Activated CD8-positive, alpha-beta T cell treated with anti-CD3 and anti-CD28 coated beads, Interleukin-2, amount 10 ng/mL, durations not matched to agents 7 days and 5 days (primary cell): ENCODE data around the gene MACROD2. TPM values are rescaled to one million over a fixed set of nuclear protein-coding genes. Genes with fewer than 3 reads are reported as not detected.

ENCODE experiments used
- ATAC-seq: fragments of 150-1000 bp; cut with Tn5 transposase; one replicate; pipeline ENCODE4 v1.10.0; 2021; ENCODE audit warnings: moderate library complexity
- CTCF ChIA-PET: fragments of 350-600 bp; sonication (Branson Sonifier 250); formaldehyde crosslinking; loops from one replicate; lab custom pipeline; 2021; ENCODE audit warnings: antibody characterized with exemption; lab: Charles Lee
- POLR2A ChIA-PET: fragments of 350-600 bp; sonication (Branson Sonifier 250); formaldehyde crosslinking; loops from one replicate; lab custom pipeline; 2021; ENCODE audit warnings: antibody characterized with exemption; lab: Charles Lee
- DNase-seq: peaks from one replicate; pipeline ENCODE4 v3.0.0-alpha.2; 2020
- H3K27ac Mint-ChIP-seq: one replicate; pipeline ENCODE4 v1.8.0; 2021; ENCODE audit warnings: mild to moderate bottlenecking, mixed read lengths
- H3K27me3 Mint-ChIP-seq: one replicate; pipeline ENCODE4 v1.8.0; 2021; ENCODE audit warnings: low read depth, mixed read lengths
- H3K36me3 Mint-ChIP-seq: one replicate; pipeline ENCODE4 v1.8.0; 2021; ENCODE audit warnings: low read depth, mixed read lengths
- H3K4me1 Mint-ChIP-seq: one replicate; pipeline ENCODE4 v1.8.0; 2021; ENCODE audit warnings: low read depth, mixed read lengths
- H3K4me3 Mint-ChIP-seq: one replicate; pipeline ENCODE4 v1.8.0; 2021; ENCODE audit warnings: mild to moderate bottlenecking, mixed read lengths
- H3K9me3 Mint-ChIP-seq: one replicate; pipeline ENCODE4 v1.8.0; 2022; ENCODE audit warnings: mixed read lengths; ENCODE audit not compliant: insufficient read depth
- total RNA-seq, 2 experiments: library from RNA; stranded (reverse); gene quantifications; one replicate each; pipeline ENCODE4 v1.2.3, GENCODE V29; 2021

MACROD2 gene
- total RNA-seq, 2 experiments from 2014 or later = 0.08 TPM; not detected in 1

- ChIA-PET POLR2A (no interaction called here), CTCF (no interaction called here)
- ATAC-seq (no peak), DNase-seq (no peak)
- Mint-ChIP-seq H3K4me1 (no peaks in the 10 kb centered on the region), H3K36me3 (no peaks in the 10 kb centered on the region), H3K9me3 (no peaks in the 10 kb centered on the region), H3K27ac (no peak overlapping the region), H3K4me3 (no peak overlapping the region), H3K27me3 (no peaks in the 10 kb centered on the region)
Measured at GRCh38 chr20:15863735-15864134, 1868.4 kb downstream of the MACROD2 start.

GRCh38 chr20:15865553-15865952 lies 1870.2 kb downstream of the MACROD2 start:
- CTCF ChIA-PET = no interaction called here
- H3K4me3 Mint-ChIP-seq = no peak overlapping the region

GRCh38 chr20:15866916-15867730 lies 1871.8 kb downstream of the MACROD2 start:
- Mint-ChIP-seq H3K36me3 (no peaks in the 10 kb centered on the region), H3K27ac (no peak overlapping the region), H3K27me3 (no peaks in the 10 kb centered on the region), H3K4me1 (no peaks in the 10 kb centered on the region), H3K4me3 (no peak overlapping the region), H3K9me3 (peaks cover 3% of the 10 kb centered on the region)
- no peak for DNase-seq
- ChIA-PET CTCF (interaction anchor here (1.6 kb wide), 1 partner anchor 11 kb away, joined by 3 read pairs; no protein-coding TSS in a partner anchor), POLR2A (no interaction called here)
- ATAC-seq = no peak

More at GRCh38 chr20:15865553-15865952, 1870.2 kb downstream of the MACROD2 start:
- peaks cover 3% of the 10 kb centered on the region for H3K9me3 Mint-ChIP-seq
- no peaks in the 10 kb centered on the region for H3K4me1 Mint-ChIP-seq
- DNase-seq (no peak), ATAC-seq (no peak)
- no peaks in the 10 kb centered on the region for H3K27me3 Mint-ChIP-seq
- H3K27ac Mint-ChIP-seq = no peak overlapping the region
- H3K36me3 Mint-ChIP-seq = no peaks in the 10 kb centered on the region
- POLR2A ChIA-PET = no interaction called here

- POLR2A ChIA-PET = no interaction called here
- H3K27ac Mint-ChIP-seq = no peak overlapping the region
Measured at GRCh38 chr20:15867899-15868298, 1872.6 kb downstream of the MACROD2 start.

GRCh38 chr20:15875446-15875845 lies 1880.1 kb downstream of the MACROD2 start:
- no peaks in the 10 kb centered on the region for H3K27me3 Mint-ChIP-seq
- no peak overlapping the region for H3K27ac Mint-ChIP-seq
- no peaks in the 10 kb centered on the region for H3K36me3 Mint-ChIP-seq
- H3K9me3 Mint-ChIP-seq = peaks cover 10% of the 10 kb centered on the region
- ChIA-PET POLR2A (no interaction called here), CTCF (no interaction called here)
- H3K4me1 Mint-ChIP-seq = no peaks in the 10 kb centered on the region
- DNase-seq = no peak
- no peak for ATAC-seq
- H3K4me3 Mint-ChIP-seq = no peak overlapping the region

More at GRCh38 chr20:15867899-15868298, 1872.6 kb downstream of the MACROD2 start:
- CTCF ChIA-PET = interaction anchor here (1.6 kb wide), 1 partner anchor 12 kb away, joined by 3 read pairs; no protein-coding TSS in a partner anchor
- no peaks in the 10 kb centered on the region for H3K27me3 Mint-ChIP-seq
- H3K4me1 Mint-ChIP-seq = no peaks in the 10 kb centered on the region
- no peak for ATAC-seq
- no peak overlapping the region for H3K4me3 Mint-ChIP-seq
- H3K36me3 Mint-ChIP-seq = no peaks in the 10 kb centered on the region
- no peak for DNase-seq
- H3K9me3 Mint-ChIP-seq = peaks cover 3% of the 10 kb centered on the region

- ChIA-PET POLR2A (no interaction called here), CTCF (no interaction called here)
- no peak overlapping the region for H3K27ac Mint-ChIP-seq
- H3K4me3 Mint-ChIP-seq = no peak overlapping the region
- DNase-seq = no peak
- peaks cover 5% of the 10 kb centered on the region for H3K9me3 Mint-ChIP-seq
- H3K27me3 Mint-ChIP-seq = no peaks in the 10 kb centered on the region
- H3K36me3 Mint-ChIP-seq = no peaks in the 10 kb centered on the region
- ATAC-seq = no peak
- no peaks in the 10 kb centered on the region for H3K4me1 Mint-ChIP-seq
Measured at GRCh38 chr20:15882553-15882952, 1887.2 kb downstream of the MACROD2 start.

- ChIA-PET CTCF (no interaction called here), POLR2A (no interaction called here)
- H3K4me3 Mint-ChIP-seq = no peak overlapping the region
- DNase-seq = no peak
- no peaks in the 10 kb centered on the region for H3K4me1 Mint-ChIP-seq
- H3K27ac Mint-ChIP-seq = no peak overlapping the region
- H3K36me3 Mint-ChIP-seq = no peaks in the 10 kb centered on the region
- H3K9me3 Mint-ChIP-seq = peaks cover under 1% of the 10 kb centered on the region
- ATAC-seq = no peak
- no peaks in the 10 kb centered on the region for H3K27me3 Mint-ChIP-seq
Measured at GRCh38 chr20:15886250-15886649, 1890.9 kb downstream of the MACROD2 start.

- no peaks in the 10 kb centered on the region for H3K4me1 Mint-ChIP-seq
- CTCF ChIA-PET = no interaction called here
- H3K9me3 Mint-ChIP-seq = no peaks in the 10 kb centered on the region
- POLR2A ChIA-PET = no interaction called here
- H3K27me3 Mint-ChIP-seq = no peaks in the 10 kb centered on the region
- H3K36me3 Mint-ChIP-seq = no peaks in the 10 kb centered on the region
- ATAC-seq (no peak), DNase-seq (no peak)
- H3K27ac Mint-ChIP-seq = no peak overlapping the region
- H3K4me3 Mint-ChIP-seq = no peak overlapping the region
Measured at GRCh38 chr20:15887387-15887786, 1892.1 kb downstream of the MACROD2 start.

- Mint-ChIP-seq H3K27me3 (peaks cover 4% of the 10 kb centered on the region), H3K27ac (no peak overlapping the region), H3K4me1 (no peaks in the 10 kb centered on the region), H3K9me3 (peaks cover 5% of the 10 kb centered on the region), H3K4me3 (no peak overlapping the region), H3K36me3 (no peaks in the 10 kb centered on the region)
- ATAC-seq (no peak), DNase-seq (no peak)
- POLR2A ChIA-PET = no interaction called here
- CTCF ChIA-PET = no interaction called here
Measured at GRCh38 chr20:15889061-15889460, 1893.7 kb downstream of the MACROD2 start.

- no peaks in the 10 kb centered on the region for H3K4me1 Mint-ChIP-seq
- POLR2A ChIA-PET = no interaction called here
- ATAC-seq (no peak), DNase-seq (no peak)
- H3K27ac Mint-ChIP-seq = no peak overlapping the region
- CTCF ChIA-PET = no interaction called here
- H3K9me3 Mint-ChIP-seq = peaks cover 5% of the 10 kb centered on the region
- H3K36me3 Mint-ChIP-seq = no peaks in the 10 kb centered on the region
- peaks cover 4% of the 10 kb centered on the region for H3K27me3 Mint-ChIP-seq
- H3K4me3 Mint-ChIP-seq = no peak overlapping the region
Measured at GRCh38 chr20:15889514-15890256, 1894.4 kb downstream of the MACROD2 start.

GRCh38 chr20:15890407-15890982 lies 1895.2 kb downstream of the MACROD2 start:
- peaks cover 3% of the 10 kb centered on the region for H3K4me1 Mint-ChIP-seq
- H3K9me3 Mint-ChIP-seq = peaks cover 5% of the 10 kb centered on the region
- no peak overlapping the region for H3K27ac Mint-ChIP-seq
- POLR2A ChIA-PET = no interaction called here
- peaks cover 4% of the 10 kb centered on the region for H3K27me3 Mint-ChIP-seq
- no peak overlapping the region for H3K4me3 Mint-ChIP-seq
- DNase-seq (no peak), ATAC-seq (no peak)
- H3K36me3 Mint-ChIP-seq = no peaks in the 10 kb centered on the region
- CTCF ChIA-PET = no interaction called here

GRCh38 chr20:15895126-15895525 lies 1899.8 kb downstream of the MACROD2 start:
- Mint-ChIP-seq H3K4me3 (no peak overlapping the region), H3K4me1 (peaks cover 13% of the 10 kb centered on the region), H3K36me3 (no peaks in the 10 kb centered on the region), H3K27ac (no peak overlapping the region), H3K9me3 (peaks cover 5% of the 10 kb centered on the region), H3K27me3 (peaks cover 4% of the 10 kb centered on the region)
- ATAC-seq = no peak
- DNase-seq = no peak
- CTCF ChIA-PET = no interaction called here
- POLR2A ChIA-PET = no interaction called here
